22Rv1 (cell line): ENCODE results near the gene ANO2.

Source experiments
- CTCF ChIP-seq: fragments of 450-650 bp; IDR thresholded peaks from 2 replicates; pipeline ENCODE4 v1.5.1; 2017; ENCODE audit warnings: mild to moderate bottlenecking
- ZFX ChIP-seq: fragments of 450-650 bp; IDR thresholded peaks from 2 replicates; pipeline ENCODE4 v1.6.1; 2017; ENCODE audit warnings: antibody characterized with exemption, borderline replicate concordance

DNA sequence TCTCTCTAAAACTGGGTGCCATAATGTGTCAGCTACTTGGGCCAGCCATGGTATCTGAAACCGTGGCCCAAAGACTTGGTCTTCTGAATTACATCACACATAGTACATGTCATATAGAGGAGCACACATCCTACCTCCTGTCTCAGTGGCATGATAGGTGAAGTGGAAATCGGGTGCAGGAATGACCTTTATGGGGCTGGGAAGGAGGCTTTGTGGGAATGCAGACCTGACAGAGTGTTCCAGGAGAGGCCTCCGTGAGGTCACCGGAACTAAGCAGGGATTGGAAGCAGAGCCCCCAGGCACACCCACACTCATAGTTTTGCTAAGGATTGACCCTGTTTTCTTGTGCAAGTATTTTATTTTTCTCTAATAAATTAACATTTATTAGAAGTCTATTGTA is 430.5 kb downstream of the ANO2 start:
- no peak for TF ChIP-seq CTCF
- TF ChIP-seq ZFX: no peak
